ENCODE results near the gene POU3F1.

The POU3F1 gene

DNA sequence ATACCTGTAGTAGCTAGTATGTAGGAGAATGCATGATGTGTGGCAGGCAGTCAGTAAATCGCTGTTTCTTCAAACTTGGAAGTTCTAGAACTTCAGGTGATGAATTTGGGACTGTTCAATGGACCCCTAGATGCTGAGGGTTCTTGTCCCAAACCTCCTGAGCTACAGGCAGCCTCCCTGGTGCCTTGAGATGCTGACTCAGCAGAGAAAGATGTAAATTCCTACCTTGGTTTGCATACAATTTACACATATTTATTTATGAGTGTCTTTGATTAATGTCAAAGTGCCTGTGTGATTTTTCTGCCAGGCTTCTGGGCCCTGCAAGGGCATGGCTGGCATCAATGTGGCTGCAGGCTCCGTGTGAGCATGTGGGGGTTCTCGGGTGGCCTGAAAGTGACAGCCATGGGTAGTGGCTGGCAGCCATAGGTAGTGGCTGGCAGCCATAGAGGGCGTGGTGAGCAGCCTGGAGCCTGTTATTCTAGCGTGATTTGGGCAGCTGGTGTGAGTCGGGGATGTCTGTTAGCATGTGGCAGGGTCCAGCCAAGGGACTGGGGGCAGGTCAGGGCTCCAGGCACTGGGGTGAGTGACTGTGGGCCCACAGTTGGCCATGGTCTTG is 13.2 kb upstream of the POU3F1 start:
- TF ChIP-seq CTCF (conservative IDR thresholded peaks at IDR 0.05; ENCODE audit: low read depth, low read length): no peak
- H3K4me3 ChIP-seq (ENCODE audit: low read length): no peak overlapping the region
- no peak for DNase-seq (ENCODE audit: low read depth)

DNA sequence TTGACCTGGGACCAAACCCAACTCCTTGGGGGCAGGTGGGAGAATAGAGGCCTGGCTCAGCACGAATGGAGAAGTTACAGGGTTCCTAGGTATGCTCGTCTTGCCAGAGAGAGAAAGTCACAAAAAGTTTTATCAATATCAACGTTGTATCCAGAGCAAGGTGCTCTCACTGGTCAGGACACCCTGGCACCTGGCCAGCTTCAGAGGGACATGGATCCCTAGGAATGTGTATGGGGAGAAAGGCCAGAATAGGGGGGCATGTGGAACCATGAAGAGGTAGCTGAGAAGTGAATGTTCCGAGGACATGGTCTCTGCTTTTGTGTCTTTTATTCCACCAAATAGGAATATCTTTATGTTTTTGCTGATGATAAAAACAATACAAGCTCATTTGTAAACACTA is 9.4 kb upstream of the POU3F1 start:
- TF ChIP-seq CTCF (conservative IDR thresholded peaks at IDR 0.05; ENCODE audit: low read depth, low read length): no peak
- no peak for DNase-seq (ENCODE audit: low read depth)
- no peak overlapping the region for H3K4me3 ChIP-seq (ENCODE audit: low read length)

DNA sequence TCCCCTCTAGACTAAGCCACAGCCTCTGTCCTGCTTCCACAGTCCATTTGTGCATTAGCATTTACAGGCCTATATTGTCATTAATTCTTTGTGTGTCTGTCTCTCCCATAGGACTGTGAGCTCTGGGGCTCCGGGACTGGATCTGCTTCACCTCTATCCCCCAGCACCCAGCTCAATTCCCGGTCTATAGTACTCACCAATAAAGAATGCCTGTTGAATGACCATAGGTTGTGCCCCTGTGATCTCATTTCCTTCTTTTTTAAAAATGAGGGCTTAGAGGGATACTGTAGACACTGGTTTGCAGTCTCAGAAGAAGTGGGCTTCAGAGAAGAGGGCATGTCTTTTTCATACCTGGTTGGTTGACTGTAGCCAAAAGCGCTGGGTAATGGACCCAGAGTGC is 8.8 kb upstream of the POU3F1 start:
- DNase-seq (ENCODE audit: low read depth): no peak
- no peak for TF ChIP-seq CTCF (conservative IDR thresholded peaks at IDR 0.05; ENCODE audit: low read depth, low read length)
- H3K4me3 ChIP-seq (ENCODE audit: low read length): no peak overlapping the region

DNA sequence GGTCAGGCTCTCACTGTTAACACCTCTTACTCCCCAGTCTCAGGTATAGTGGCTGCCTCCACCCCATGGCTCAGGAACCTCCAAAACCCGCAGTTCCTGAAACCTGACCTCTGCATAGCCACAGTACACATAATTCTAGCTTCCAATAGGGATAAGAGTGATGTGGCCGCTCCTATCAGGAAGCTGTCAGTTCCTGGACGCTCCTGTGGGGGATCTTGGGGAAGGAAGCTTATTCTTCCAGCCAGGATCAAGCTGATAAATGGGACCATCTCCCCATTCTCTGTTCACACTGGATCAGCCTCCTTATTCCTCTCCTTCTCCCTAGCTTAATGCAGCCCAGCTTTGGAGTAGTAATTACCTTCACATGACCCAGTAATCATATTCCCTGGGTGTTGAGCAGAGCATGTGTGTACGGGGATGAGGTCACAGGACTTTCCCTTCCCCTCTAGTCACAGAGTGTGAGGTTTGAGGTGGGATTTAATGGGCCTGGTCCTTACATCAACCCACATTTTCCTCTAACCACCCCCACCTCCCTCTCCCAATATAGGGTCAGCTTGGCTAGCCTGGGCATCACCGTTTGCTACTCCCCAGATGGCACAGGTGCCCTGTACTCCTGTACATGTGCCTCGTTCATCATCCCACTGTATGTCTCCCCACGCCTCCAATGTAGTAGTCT is 7.0 kb upstream of the POU3F1 start:
- DNase-seq (ENCODE audit: low read depth): no peak
- H3K4me3 ChIP-seq (ENCODE audit: low read length): no peak overlapping the region
- no peak for TF ChIP-seq CTCF (conservative IDR thresholded peaks at IDR 0.05; ENCODE audit: low read depth, low read length)

GRCh38 chr1:38052750-38053415 is 6.3 kb upstream of the POU3F1 start:
- no peak for TF ChIP-seq CTCF (conservative IDR thresholded peaks at IDR 0.05; ENCODE audit: low read depth, low read length)
- no peak for DNase-seq (ENCODE audit: low read depth)
- no peak overlapping the region for H3K4me3 ChIP-seq (ENCODE audit: low read length)

GRCh38 chr1:38051079-38051543 is 4.5 kb upstream of the POU3F1 start:
- no peak overlapping the region for H3K4me3 ChIP-seq (ENCODE audit: low read length)
- TF ChIP-seq CTCF (conservative IDR thresholded peaks at IDR 0.05; ENCODE audit: low read depth, low read length): no peak
- DNase-seq (ENCODE audit: low read depth): no peak
